Heart left ventricle (tissue), 16 donors: Measurements from ENCODE around the gene LPP. TPM values are rescaled to one million over a fixed set of nuclear protein-coding genes. Genes with fewer than 3 reads are reported as not detected.

Experiments used
- ATAC-seq, 4 donors: fragments of 200-7000 bp; cut with Tn5 transposase; one replicate each; pipeline ENCODE4 v1.9.1; 2020 to 2022; ENCODE audit warnings: moderate library complexity in 4 of 4, mild to moderate bottlenecking in 3 of 4, moderate number of reproducible peaks in 1 of 4
- DNase-seq, 5 donors: peaks; one replicate each; pipeline ENCODE4 v3.0.0-alpha.2; 2020
- H3K27ac ChIP-seq, 12 donors: fragments of 200-600 bp; sonication (generic) in 4 of 12; one replicate each; pipeline versions ENCODE4 v1.5.0 to v1.8.0; 2016 to 2022; ENCODE audit warnings: mild to moderate bottlenecking in 2 of 12
- H3K27me3 ChIP-seq, 9 donors: fragments of 200-600 bp; sonication (generic) in 2 of 9; one replicate each; pipeline versions ENCODE4 v1.5.1 to v1.8.0; 2016 to 2022; ENCODE audit warnings: mild to moderate bottlenecking in 3 of 9
- H3K36me3 ChIP-seq, 9 donors: fragments of 200-600 bp; sonication (generic) in 2 of 9; one replicate each; pipeline versions ENCODE4 v1.5.0 to v1.8.0; 2018 to 2022; ENCODE audit warnings: mild to moderate bottlenecking in 2 of 9
- H3K4me1 ChIP-seq, 12 donors: fragments of 200-600 bp; sonication (generic) in 4 of 12; one replicate each; pipeline versions ENCODE4 v1.5.0 to v1.8.0; 2016 to 2022; ENCODE audit warnings: mild to moderate bottlenecking in 3 of 12
- H3K4me3 ChIP-seq, 12 donors: fragments of 200-600 bp; sonication (generic) in 4 of 12; one replicate each; pipeline versions ENCODE4 v1.5.0 to v1.8.0; 2017 to 2022; ENCODE audit warnings: mild to moderate bottlenecking in 9 of 12, moderate library complexity in 4 of 12
- H3K9me3 ChIP-seq, 12 donors: fragments of 200-600 bp; sonication (generic) in 4 of 12; one replicate each; pipeline versions ENCODE4 v1.5.0 to v1.8.0; 2016 to 2022; ENCODE audit warnings: mild to moderate bottlenecking in 1 of 12
- POLR2A ChIP-seq, 2 donors: fragments of 450-650 bp; IDR thresholded peaks; one replicate each; pipeline ENCODE4 v1.6.1; 2017; ENCODE audit warnings: antibody characterized with exemption in 2 of 2, mild to moderate bottlenecking in 2 of 2, moderate library complexity in 2 of 2
- WGBS, 4 donors: extraction: QIAGEN DNeasy Blood & Tissue Kit in 2 of 4; methylation state at CpG; one replicate each; pipeline versions ENCODE4 v1.1.5 to v1.1.7; 2013 to 2018; 5-methylcytosine and 5-hydroxymethylcytosine counted together
- intact Hi-C, 10 donors: fragments of 100-400 bp; cut with DNase I; formaldehyde crosslinking; loops; one replicate each; pipeline versions ENCODE4 v1.11.1 to v1.14.2; 2022
- polyA plus RNA-seq, 2 donors: library from polyadenylated mRNA; stranded (reverse); fragments of 200-250 nt; gene quantifications; one replicate each; pipeline ENCODE4 v1.2.3, GENCODE V29; 2013
- total RNA-seq, 9 donors: library from RNA; depleted of rRNA in 2 of 9; stranded (reverse); fragments of >200 nt in 2 of 9; fragmentation: NEBNext Ultra II Directional in 3 of 9; extraction: Animal tissue kit (Norgen Biotek cat#: 25700) in 3 of 9; gene quantifications; one replicate each; pipeline versions ENCODE4 v1.1.0 to v1.2.4, GENCODE V29; 2016 to 2023
- TF ChIP-seq, protein P1 (sequence below), 12 donors: fragments of 200-600 bp; sonication (generic) in 4 of 12; IDR thresholded peaks; one replicate each; pipeline versions ENCODE4 v1.5.0 to v1.8.0; 2018 to 2022; ENCODE audit warnings: antibody characterized with exemption in 12 of 12, mild to moderate bottlenecking in 5 of 12
- donor health status: ischemic (EF 13 %, LVEDD 7.1; RV severe dilation, severe dysfunction).
- donor health status: healthy with polysubstance abuse.
- donor health status: DM: no; HTN: yes; CAD: no.
- donor health status: DM: no; HTN: no; CAD: no.
- donor health status: ischemic (EF 25% LVEDD 6.9; RV normal size, moderate dysfunction).
- donor health status: ischemic (EF 25% LVEDD 5.7; RV mildly dilated, moderate dysfunction).
- donor health status: healthy.
- donor health status: DM: yes; HTN: yes; CAD: no.
- donor health status: ischemic (EF 35%, LVEDD 5.7; RV mildly dilated, moderate dysfunction).
- donor health status: nonischemic (EF 11% LVEDD 7.7; RV severe dilation, severe dysfunction).
- donor health status: DM: yes; HTN: yes; CAD: no.
- donor health status: PGD.
- donor health status: ischemic (EF 29% LVEDD 5.4; RV normal size, mild dysfunction).
- donor health status: nonischemic (EF 23%, LVEDD 6.1; RV moderate dilation, normal function).

The LPP gene
- total and polyA plus RNA-seq, 11 donors: 9.2 to 178 (median 100) TPM

DNA sequence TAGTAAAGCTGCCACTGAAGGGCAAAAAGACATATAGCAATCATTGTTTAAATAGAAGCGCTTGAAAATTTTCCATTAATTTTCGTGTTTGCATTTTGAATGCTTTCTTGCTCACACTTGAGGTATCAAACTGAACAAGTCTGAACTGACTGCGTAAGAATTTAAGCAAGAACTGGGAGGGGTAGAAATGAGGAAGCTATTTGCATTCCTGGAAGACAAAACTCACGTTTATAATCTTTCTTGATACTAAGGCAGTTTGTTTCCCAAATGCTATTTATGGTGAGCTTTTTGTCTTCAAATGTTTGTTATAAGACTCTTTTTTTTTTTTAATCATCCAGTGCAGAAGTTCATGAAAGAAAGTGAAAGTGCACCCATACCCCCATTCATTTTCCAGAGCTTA is 518.0 kb downstream of the LPP start:
- TF ChIP-seq, protein P1, sequence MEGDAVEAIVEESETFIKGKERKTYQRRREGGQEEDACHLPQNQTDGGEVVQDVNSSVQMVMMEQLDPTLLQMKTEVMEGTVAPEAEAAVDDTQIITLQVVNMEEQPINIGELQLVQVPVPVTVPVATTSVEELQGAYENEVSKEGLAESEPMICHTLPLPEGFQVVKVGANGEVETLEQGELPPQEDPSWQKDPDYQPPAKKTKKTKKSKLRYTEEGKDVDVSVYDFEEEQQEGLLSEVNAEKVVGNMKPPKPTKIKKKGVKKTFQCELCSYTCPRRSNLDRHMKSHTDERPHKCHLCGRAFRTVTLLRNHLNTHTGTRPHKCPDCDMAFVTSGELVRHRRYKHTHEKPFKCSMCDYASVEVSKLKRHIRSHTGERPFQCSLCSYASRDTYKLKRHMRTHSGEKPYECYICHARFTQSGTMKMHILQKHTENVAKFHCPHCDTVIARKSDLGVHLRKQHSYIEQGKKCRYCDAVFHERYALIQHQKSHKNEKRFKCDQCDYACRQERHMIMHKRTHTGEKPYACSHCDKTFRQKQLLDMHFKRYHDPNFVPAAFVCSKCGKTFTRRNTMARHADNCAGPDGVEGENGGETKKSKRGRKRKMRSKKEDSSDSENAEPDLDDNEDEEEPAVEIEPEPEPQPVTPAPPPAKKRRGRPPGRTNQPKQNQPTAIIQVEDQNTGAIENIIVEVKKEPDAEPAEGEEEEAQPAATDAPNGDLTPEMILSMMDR (IDR thresholded peaks at IDR 0.05): no peak
- TF ChIP-seq POLR2A (IDR thresholded peaks at IDR 0.05): no peak
- Histone ChIP-seq H3K36me3 (no peaks in the 10 kb centered on the region), H3K27ac (peak overlapping the region in 1 of 12 donors; percentile 27), H3K27me3 (no peaks in the 10 kb centered on the region), H3K9me3 (peaks cover 0 to 7% (median 0%) of the 10 kb centered on the region in 12 donors), H3K4me1 (peaks cover 0 to 43% (median 15%) of the 10 kb centered on the region in 12 donors), H3K4me3 (peak overlapping the region in 2 of 12 donors; percentile 8 to 16)
- ATAC-seq: no peak
- intact Hi-C loops: no loop called here
- DNase-seq: no peak
- 57 to 60% (median 58%) methylated on average over 4 of the region's 4 CpGs for WGBS, 4 donors

DNA sequence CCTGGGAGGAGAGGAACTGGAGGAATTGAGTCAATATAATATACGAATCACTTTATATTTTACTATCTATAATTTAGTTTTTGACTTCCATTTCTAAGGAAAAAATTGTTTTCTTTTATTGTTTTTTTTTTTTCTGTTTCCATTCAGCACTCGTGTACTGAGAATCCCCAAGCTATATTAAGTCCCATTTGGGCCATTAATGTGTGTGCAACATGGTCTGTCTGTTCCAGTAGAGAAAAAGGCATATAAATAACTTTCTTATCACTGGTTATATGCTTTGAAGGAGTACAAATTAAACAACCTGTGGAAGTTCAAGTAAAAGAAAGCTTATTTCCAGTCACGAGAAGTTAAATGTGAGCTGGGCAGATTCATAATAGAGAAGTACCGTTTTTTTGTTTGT is 518.9 kb downstream of the LPP start:
- Histone ChIP-seq H3K4me3 (peak overlapping the region in 1 of 12 donors; percentile 16), H3K36me3 (no peaks in the 10 kb centered on the region), H3K27me3 (no peaks in the 10 kb centered on the region), H3K4me1 (peaks cover 0 to 46% (median 13%) of the 10 kb centered on the region in 12 donors), H3K9me3 (peaks cover 0 to 7% (median 0%) of the 10 kb centered on the region in 12 donors), H3K27ac (peak overlapping the region in 1 of 12 donors; percentile 27)
- TF ChIP-seq, protein P1 (IDR thresholded peaks at IDR 0.05): no peak
- TF ChIP-seq POLR2A (IDR thresholded peaks at IDR 0.05): no peak
- WGBS, 4 donors: 55 to 60% (median 58%) methylated on average over 4 of the region's 4 CpGs
- ATAC-seq (peak in 1 of 4 donors; percentile 49), DNase-seq (no peak)
- intact Hi-C loops: no loop called here

DNA sequence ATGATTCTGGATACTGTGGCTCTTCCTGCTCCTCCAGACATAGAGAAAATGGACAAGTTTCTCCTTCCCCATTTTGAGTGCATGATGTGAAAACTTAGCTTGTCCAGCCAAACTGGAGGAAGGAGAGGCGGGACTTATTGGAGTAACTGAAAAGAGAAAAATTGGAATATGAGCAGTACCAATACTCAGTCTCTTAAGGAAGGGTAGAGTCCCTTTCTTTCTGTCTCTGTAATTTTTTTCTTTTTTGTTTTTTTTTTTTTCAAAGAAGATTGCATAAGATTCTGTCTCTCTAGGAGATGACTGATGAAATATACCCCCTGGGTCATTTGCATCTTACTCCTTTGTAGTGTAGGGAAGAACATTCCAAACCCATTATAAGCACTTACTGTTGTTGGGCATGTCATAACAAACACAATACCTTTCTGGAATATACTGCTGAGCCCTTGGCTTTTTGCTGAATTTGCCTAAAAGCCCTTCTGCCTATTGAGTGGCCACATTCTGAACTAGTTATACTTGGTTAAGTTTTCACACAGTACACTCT is 519.8 kb downstream of the LPP start:
- WGBS, 4 donors: 94 to 98% (median 96%) methylated on average over 1 of the region's 1 CpG
- H3K27me3 ChIP-seq: no peaks in the 10 kb centered on the region
- H3K4me1 ChIP-seq: peaks cover 0 to 48% (median 12%) of the 10 kb centered on the region in 12 donors
- peak overlapping the region in 1 of 12 donors; percentile 27 for H3K27ac ChIP-seq
- peaks cover 0 to 7% (median 0%) of the 10 kb centered on the region in 12 donors for H3K9me3 ChIP-seq
- intact Hi-C loops: no loop called here
- H3K4me3 ChIP-seq: no peak overlapping the region
- no peak for DNase-seq
- TF ChIP-seq, protein P1 (IDR thresholded peaks at IDR 0.05): no peak
- TF ChIP-seq POLR2A (IDR thresholded peaks at IDR 0.05): no peak
- peak in 2 of 4 donors; percentile 13 to 41 for ATAC-seq
- no peaks in the 10 kb centered on the region for H3K36me3 ChIP-seq

DNA sequence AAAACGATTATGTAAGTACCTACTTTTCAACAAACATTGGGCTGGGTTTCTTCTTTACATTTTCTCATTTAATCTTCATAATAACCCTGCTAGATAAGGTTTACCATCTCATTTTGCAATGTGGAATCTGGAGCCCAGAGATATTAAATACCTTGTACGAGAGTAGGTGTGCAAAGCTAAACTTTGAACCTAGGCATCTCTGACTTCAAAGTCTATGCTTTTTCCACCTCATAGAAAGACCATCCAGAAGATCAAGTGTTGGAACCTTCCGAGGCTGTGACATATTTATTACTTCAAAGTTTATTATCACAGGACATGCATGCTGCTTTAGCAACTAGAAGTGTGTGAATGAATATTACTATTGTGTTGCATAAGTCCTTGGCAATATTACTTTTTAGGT is 520.6 kb downstream of the LPP start:
- H3K4me3 ChIP-seq: no peak overlapping the region
- peaks cover 0 to 7% (median 0%) of the 10 kb centered on the region in 12 donors for H3K9me3 ChIP-seq
- peaks cover 0 to 49% (median 14%) of the 10 kb centered on the region in 12 donors for H3K4me1 ChIP-seq
- intact Hi-C loops: no loop called here
- no peaks in the 10 kb centered on the region for H3K36me3 ChIP-seq
- no peak for TF ChIP-seq POLR2A (IDR thresholded peaks at IDR 0.05)
- TF ChIP-seq, protein P1 (IDR thresholded peaks at IDR 0.05): no peak
- WGBS, 4 donors: 58 to 64% (median 62%) methylated on average over 3 of the region's 3 CpGs
- H3K27me3 ChIP-seq: no peaks in the 10 kb centered on the region
- H3K27ac ChIP-seq: peak overlapping the region in 1 of 12 donors; percentile 27
- ATAC-seq (no peak), DNase-seq (no peak)
